Measurements from ENCODE around the gene BICD2.

The BICD2 gene

GRCh38 chr9:92727716-92728700 lies 36.6 kb downstream of the BICD2 start:
- no peak for DNase-seq (ENCODE audit: low read depth in 3 of 3)

- no peak for DNase-seq (ENCODE audit: low read depth in 3 of 3)
These were observed 37.5 kb downstream of the BICD2 start for GRCh38 chr9:92726971-92727715.

- no peak for DNase-seq (ENCODE audit: low read depth in 3 of 3)
These were observed 38.3 kb downstream of the BICD2 start for GRCh38 chr9:92726348-92726747.

- DNase-seq (ENCODE audit: low read depth in 3 of 3), result no peak
These were observed 38.9 kb downstream of the BICD2 start for GRCh38 chr9:92725766-92726165.

GRCh38 chr9:92725266-92725545 lies 39.4 kb downstream of the BICD2 start:
- DNase-seq (ENCODE audit: low read depth in 3 of 3), result no peak

- no peak for DNase-seq (ENCODE audit: low read depth in 3 of 3)
These were observed 39.9 kb downstream of the BICD2 start for GRCh38 chr9:92724528-92725265.

GRCh38 chr9:92723801-92724323 lies 40.8 kb downstream of the BICD2 start:
- no peak for DNase-seq (ENCODE audit: low read depth in 3 of 3)

GRCh38 chr9:92723299-92723625 lies 41.4 kb downstream of the BICD2 start:
- no peak for DNase-seq (ENCODE audit: low read depth in 3 of 3)

GRCh38 chr9:92722386-92723298 lies 42.0 kb downstream of the BICD2 start:
- DNase-seq (ENCODE audit: low read depth in 3 of 3), result no peak

GRCh38 chr9:92721548-92721947 lies 43.1 kb downstream of the BICD2 start:
- no peak for DNase-seq (ENCODE audit: low read depth in 3 of 3)

GRCh38 chr9:92720807-92721535 lies 43.7 kb downstream of the BICD2 start:
- no peak for DNase-seq (ENCODE audit: low read depth in 3 of 3)

GRCh38 chr9:92720209-92720765 lies 44.3 kb downstream of the BICD2 start:
- no peak for DNase-seq (ENCODE audit: low read depth in 3 of 3)

- DNase-seq (ENCODE audit: low read depth in 3 of 3), result no peak
These were observed 45.5 kb downstream of the BICD2 start for GRCh38 chr9:92719028-92719647.

- no peak for DNase-seq (ENCODE audit: low read depth in 3 of 3)
These were observed 46.3 kb downstream of the BICD2 start for GRCh38 chr9:92718086-92719001.

GRCh38 chr9:92717201-92718085 lies 47.2 kb downstream of the BICD2 start:
- DNase-seq (ENCODE audit: low read depth in 3 of 3), result no peak

- peak; percentile 65 to 78 (median 74) for DNase-seq (ENCODE audit: low read depth in 3 of 3)
These were observed 48.1 kb downstream of the BICD2 start for GRCh38 chr9:92716557-92716956.

GRCh38 chr9:92715488-92716231 lies 49.0 kb downstream of the BICD2 start:
- DNase-seq (ENCODE audit: low read depth in 3 of 3), result no peak
